GM19238 (cell line): ENCODE data around the gene MIEN1.
"Not testable (repeated sequence)": the region's sequence is repeated elsewhere in the genome, so short reads cannot be mapped to it uniquely, and the experiment has no call there.

Source experiments
- DNase-seq: peaks from one replicate; pipeline ENCODE4 v3.0.0; 2011; ENCODE audit warnings: low spot score; ENCODE audit not compliant: insufficient read length

MIEN1 gene

DNA sequence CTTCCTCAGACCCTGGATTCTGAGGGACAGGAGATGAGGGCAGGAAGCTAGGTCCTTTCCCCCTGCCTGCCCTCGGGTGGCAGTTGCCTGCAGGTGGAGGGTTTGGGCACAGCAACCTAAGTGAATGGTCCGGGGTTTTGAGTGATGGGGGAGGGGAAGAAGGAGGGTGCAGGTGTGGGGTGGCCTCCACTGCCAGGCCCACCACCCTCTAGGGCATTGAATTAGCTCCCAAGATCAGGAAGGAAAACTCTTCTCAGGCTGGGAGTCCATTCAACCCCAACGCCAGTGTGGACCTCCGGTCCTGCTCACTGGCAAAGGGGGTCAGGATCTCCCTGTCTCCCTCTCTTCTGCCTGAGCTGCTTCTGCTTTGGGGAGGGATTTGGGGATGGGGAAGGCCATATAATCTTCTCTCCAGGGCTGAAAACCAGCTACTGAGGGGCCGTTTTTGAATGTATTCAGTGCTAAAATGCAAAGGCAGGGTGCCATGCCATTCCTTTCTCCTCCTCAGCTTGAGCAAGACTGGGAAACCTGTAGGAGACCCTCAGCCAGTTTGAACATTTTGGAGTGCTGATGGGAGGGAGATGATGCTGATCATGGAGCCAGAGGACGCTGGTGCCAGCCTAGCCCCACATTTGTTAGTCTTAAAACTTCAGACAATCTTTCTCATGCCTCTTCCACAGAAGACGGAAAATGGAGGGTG lies 26.2 kb upstream of the MIEN1 start:
- DNase-seq = no peak

DNA sequence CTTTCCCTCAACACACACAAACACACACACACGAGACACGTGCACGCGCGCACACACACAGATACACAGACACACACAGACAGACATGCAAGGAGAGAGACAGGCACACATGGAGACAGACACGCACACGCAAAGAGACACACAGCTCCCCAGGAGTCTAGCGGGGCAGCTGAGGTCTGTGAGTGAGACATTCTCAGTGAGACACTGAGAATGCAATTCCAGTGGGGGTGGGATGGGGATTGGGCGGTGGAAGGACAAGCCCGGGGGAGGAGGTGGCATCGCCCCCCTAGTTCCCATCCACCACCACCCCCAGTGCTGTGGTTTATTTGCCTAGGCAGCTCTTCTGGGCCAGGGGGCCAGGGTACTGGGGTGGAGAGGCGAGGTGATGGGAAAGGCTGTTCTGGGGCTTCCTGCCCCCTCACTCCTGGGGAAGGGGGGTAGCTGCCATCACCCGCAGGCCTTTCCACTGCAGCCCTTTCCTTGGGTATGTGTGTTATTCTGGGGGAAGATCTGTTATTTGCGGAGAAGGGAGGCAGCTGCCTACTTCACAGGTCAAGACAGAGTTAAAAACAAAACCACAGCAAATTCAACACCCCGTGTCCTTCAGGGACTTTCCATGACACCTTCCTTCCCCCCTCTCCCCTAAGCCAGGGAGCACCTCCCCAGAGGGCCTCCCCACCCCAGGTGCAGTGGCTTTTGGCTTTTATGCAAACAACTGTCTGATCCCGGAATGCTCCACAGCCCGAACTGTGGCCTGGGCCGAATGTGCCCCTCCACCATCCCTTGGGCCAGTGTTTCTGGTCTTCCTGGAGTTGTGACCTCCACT lies 25.4 kb upstream of the MIEN1 start:
- peak; percentile 72 for DNase-seq

- no peak for DNase-seq
These were observed 24.7 kb upstream of the MIEN1 start for GRCh38 chr17:39754958-39755553.

GRCh38 chr17:39754161-39754957 lies 24.0 kb upstream of the MIEN1 start:
- peak; percentile 98 for DNase-seq

- DNase-seq = peak; percentile 70
These were observed 23.3 kb upstream of the MIEN1 start for GRCh38 chr17:39753514-39754160.

GRCh38 chr17:39752241-39752881 lies 22.0 kb upstream of the MIEN1 start:
- DNase-seq = no peak

- DNase-seq = no peak
These were observed 21.3 kb upstream of the MIEN1 start for GRCh38 chr17:39751637-39752036.

GRCh38 chr17:39751016-39751543 lies 20.7 kb upstream of the MIEN1 start:
- no peak for DNase-seq

DNA sequence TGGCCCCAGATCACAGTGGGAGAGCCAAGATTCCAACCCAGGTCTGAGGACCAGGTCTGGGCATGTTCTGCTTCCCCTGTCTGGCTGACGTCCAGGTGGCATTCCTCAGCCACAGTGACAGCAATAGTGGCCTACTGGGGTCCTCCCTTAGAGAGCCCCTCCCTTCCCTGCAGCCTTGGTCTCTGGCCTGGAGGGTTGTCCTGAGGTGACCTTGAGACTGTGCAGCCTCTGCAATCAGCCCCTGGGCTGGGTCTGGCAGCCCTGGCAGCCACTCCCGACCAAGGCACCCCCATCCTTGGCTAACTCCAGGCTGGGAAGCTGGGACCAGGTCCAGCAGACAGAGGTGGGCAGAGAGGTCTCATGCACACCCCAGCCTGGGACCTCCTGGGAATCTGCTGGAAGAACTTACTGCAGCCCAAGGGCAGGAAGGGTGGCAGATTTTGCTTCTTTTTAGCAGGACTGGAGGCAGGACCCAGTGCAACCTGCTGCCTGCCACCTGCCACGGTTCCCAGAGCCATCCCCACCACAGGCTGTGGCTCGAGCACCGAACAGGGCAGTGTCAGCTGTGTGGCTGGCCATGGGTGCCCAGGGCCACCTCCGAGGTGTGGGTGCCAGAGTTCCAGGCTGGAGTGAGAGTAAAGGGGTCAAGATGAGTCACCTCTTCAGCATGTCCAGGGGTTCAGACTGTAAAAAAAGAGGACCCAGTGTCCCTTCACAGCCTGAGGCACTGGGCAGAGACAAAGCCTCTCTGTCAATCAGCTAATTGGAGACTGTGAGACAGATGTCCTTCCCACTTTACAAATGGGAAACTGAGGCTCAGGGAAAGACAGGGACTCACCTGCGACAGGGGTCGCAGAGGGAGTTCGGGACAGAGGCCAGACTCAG lies 20.0 kb upstream of the MIEN1 start:
- DNase-seq = no peak

DNA sequence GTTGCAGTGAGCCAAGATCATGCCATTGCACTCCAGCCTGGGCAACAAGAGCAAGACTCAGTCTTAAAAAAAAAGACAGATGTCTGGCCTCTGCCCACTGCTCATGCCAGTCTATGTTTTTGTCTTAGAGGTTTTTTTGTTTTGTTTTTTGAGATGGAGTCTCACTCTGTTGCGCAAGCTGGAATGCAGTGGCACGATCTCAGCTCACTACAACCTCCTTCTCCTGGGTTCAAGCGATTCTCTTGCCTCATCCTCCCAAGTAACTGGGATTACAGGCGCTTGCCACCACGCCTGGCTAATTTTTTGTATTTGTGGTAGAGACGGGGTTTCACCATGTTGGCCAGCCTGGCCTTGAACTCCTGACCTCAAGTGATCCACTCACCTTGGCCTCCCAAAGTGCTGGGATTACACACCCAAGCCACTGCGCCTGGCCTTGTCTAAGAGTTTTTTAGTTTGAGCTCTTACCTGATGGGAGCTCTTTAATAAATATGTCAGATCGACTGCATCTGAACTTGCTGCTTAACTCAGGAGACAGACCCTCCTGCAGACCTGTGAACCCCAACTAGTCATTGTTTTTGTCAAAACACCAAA lies 18.2 kb upstream of the MIEN1 start:
- not testable (repeated sequence) for DNase-seq

DNA sequence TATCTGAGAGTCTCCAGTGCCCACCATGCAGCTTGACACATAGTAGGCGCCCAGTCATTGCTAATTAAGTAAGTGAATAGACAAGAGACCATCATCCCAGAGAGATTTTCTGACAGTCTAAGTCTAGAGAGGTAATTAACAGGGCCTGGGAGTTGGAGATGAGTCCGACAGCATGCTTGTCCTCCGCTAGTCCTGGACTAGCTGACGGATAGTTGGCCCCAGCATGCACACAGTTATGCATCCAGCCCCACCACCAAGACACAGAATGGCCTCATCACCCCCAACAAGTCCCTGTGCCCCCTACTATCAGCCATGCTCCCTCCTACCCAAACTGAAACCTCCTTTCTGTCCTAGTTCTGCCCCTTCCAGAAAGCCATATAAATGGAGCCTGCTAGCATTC lies 17.4 kb upstream of the MIEN1 start:
- no peak for DNase-seq

DNA sequence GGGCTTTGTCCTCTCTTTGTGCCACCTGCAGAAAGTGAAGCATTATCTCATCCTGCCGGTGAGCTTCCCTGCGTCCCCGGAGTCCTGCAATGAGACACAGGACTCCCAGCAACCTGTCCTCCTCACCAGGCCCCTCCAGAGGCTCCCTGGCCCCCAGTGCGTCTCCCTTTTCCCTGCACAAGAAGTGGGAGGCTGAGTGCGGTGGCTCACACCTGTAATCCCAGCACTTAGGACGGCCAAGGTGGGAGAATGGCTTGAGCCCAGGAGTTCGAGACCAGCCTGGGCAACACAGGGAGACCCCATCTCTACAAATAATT lies 15.8 kb upstream of the MIEN1 start:
- no peak for DNase-seq

DNA sequence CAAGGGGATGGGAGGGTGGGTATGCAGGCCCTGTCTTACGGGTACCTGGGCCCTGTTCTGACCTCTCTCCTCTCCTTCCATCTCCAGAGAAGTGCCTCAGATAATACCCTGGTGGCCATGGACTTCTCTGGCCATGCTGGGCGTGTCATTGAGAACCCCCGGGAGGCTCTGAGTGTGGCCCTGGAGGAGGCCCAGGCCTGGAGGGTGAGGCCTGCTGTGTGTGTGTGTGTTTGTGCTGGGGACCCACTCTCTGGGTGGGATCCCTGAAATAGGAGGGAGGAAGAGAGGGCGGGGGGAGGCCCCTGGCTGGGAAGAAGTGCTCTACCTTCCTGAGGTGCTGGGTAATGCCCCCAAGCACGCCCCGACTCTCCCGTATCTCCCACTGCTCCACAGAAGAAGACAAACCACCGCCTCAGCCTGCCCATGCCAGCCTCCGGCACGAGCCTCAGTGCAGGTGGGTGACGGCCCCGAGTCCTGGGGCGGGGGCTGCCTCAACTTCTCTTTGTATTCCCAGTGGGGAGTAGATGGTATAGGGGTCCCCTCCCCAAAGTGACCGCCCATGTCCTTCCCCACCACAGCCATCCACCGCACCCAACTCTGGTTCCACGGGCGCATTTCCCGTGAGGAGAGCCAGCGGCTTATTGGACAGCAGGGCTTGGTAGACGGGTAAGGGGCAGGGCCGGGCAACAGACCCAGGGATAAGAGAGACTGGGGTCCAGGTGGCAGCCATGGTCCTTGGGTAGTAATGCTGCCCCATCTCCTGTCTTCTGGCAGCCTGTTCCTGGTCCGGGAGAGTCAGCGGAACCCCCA lies 15.2 kb upstream of the MIEN1 start:
- DNase-seq = no peak

GRCh38 chr17:39744836-39745215 lies 14.5 kb upstream of the MIEN1 start:
- DNase-seq = no peak

DNA sequence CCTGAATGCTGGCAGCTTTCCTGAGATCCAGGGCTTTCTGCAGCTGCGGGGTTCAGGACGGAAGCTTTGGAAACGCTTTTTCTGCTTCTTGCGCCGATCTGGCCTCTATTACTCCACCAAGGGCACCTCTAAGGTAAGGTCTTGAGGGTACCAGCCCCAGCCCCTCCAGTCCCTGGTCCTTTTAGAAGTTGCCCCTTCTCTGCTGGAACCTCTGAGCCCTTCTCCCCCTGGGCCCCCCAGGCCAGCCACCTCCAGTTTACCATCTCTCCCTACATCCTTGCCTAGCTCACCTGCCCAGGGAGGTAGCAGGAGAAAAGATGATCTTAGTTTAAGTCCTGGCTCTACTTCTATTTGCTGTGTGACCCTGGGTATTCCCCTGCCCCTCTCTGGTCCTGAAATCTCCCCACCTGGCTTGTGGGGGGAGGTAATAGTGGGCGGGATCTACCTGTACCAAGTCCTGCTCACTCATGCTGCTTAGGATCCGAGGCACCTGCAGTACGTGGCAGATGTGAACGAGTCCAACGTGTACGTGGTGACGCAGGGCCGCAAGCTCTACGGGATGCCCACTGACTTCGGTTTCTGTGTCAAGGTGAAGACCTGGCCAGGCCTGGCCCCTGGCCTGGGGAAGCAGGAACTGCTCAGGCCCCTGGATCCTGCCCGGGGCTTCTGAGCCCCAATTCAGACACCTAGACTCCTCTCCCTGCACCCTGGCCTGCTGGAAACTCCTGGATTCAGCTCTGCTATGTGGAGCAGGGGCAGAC lies 13.9 kb upstream of the MIEN1 start:
- DNase-seq = no peak

DNA sequence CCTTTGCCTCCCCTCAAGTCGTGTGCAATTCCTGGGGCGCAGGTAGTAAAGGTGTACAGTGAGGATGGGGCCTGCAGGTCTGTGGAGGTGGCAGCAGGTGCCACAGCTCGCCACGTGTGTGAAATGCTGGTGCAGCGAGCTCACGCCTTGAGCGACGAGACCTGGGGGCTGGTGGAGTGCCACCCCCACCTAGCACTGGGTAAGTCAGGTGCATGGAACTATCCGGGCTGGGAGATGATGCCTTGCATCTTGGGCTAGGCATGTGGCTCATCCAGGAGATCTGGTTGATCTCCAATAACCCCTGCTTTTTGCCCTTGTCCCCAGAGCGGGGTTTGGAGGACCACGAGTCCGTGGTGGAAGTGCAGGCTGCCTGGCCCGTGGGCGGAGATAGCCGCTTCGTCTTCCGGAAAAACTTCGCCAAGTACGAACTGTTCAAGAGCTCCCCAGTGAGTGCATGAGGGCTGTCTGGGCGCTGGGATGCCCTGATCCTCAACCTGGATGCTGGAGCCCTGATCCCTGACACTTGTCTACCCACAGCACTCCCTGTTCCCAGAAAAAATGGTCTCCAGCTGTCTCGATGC lies 12.6 kb upstream of the MIEN1 start:
- no peak for DNase-seq

- no peak for DNase-seq
These were observed 12.0 kb upstream of the MIEN1 start for GRCh38 chr17:39742126-39742855.
